SK-N-SH treated with all-trans-retinoic acid at 6 μM for 48 hours (cell line): ENCODE data around the gene PPP6R1.

Experiments used
- ATAC-seq: fragments of 200-7000 bp; cut with Tn5 transposase; 3 replicates; pipeline ENCODE4 v1.9.1; 2020; ENCODE audit warnings: mild to moderate bottlenecking, moderate library complexity
- ARNTL ChIP-seq: fragments of 450-650 bp; formaldehyde crosslinking; IDR thresholded peaks from 2 replicates; pipeline ENCODE4 v1.5.0; 2020; ENCODE audit warnings: low read depth, mild to moderate bottlenecking, moderate library complexity, borderline replicate concordance
- BACH2 ChIP-seq: fragments of 250-450 bp; sonication (Bioruptor Pico); IDR thresholded peaks from 2 replicates; pipeline ENCODE4 v1.9.0; 2021; ENCODE audit warnings: mild to moderate bottlenecking, borderline replicate concordance
- CREB5 ChIP-seq: fragments of 250-450 bp; sonication (Bioruptor Pico); IDR thresholded peaks from 2 replicates; pipeline ENCODE4 v1.5.1; 2020; ENCODE audit warnings: low read depth, mild to moderate bottlenecking, moderate library complexity
- CSDC2 ChIP-seq: fragments of 250-450 bp; sonication (Bioruptor Pico); IDR thresholded peaks from 2 replicates; pipeline ENCODE4 v1.5.0; 2020; ENCODE audit warnings: mild to moderate bottlenecking, moderate library complexity
- CSRNP3 ChIP-seq: fragments of 250-450 bp; sonication (Bioruptor Pico); IDR thresholded peaks from 2 replicates; pipeline ENCODE4 v1.5.1; 2021; ENCODE audit warnings: mild to moderate bottlenecking, moderate library complexity
- ESRRG ChIP-seq: fragments of 250-450 bp; sonication (Bioruptor Pico); IDR thresholded peaks from 2 replicates; pipeline ENCODE4 v1.6.1; 2021; ENCODE audit warnings: mild to moderate bottlenecking
- GLIS3 ChIP-seq: fragments of 250-450 bp; sonication (Bioruptor Pico); IDR thresholded peaks from 2 replicates; pipeline ENCODE4 v1.5.0; 2020; ENCODE audit warnings: mild to moderate bottlenecking, moderate library complexity
- ISL1 ChIP-seq: fragments of 250-450 bp; sonication (Bioruptor Pico); IDR thresholded peaks from 2 replicates; pipeline ENCODE4 v2.1.2; 2022; ENCODE audit warnings: mild to moderate bottlenecking, moderate library complexity
- OSR1 ChIP-seq: fragments of 250-450 bp; sonication (Bioruptor Pico); IDR thresholded peaks from 2 replicates; pipeline ENCODE4 v1.8.0; 2022; ENCODE audit warnings: moderate library complexity, mild to moderate bottlenecking, inconsistent platforms
- PPARA ChIP-seq: fragments of 250-450 bp; sonication (Bioruptor Pico); IDR thresholded peaks from 2 replicates; pipeline ENCODE4 v1.5.0; 2020; ENCODE audit warnings: mild to moderate bottlenecking, borderline replicate concordance
- RARB ChIP-seq: fragments of 250-450 bp; sonication (Bioruptor Pico); IDR thresholded peaks from 2 replicates; pipeline ENCODE4 v1.8.0; 2021; ENCODE audit warnings: mild to moderate bottlenecking, moderate library complexity
- SNAI2 ChIP-seq: fragments of 250-450 bp; sonication (Bioruptor Pico); IDR thresholded peaks from 2 replicates; pipeline ENCODE4 v1.5.0; 2020; ENCODE audit warnings: mild to moderate bottlenecking, moderate library complexity
- TCF4 ChIP-seq: fragments of 250-450 bp; sonication (Bioruptor Pico); IDR thresholded peaks from 2 replicates; pipeline ENCODE4 v1.8.0; 2021; ENCODE audit warnings: mild to moderate bottlenecking, moderate library complexity, borderline replicate concordance
- TOX ChIP-seq: fragments of 250-450 bp; sonication (Bioruptor Pico); IDR thresholded peaks from 2 replicates; pipeline ENCODE4 v1.8.0; 2021; ENCODE audit warnings: mild to moderate bottlenecking, moderate library complexity, borderline replicate concordance
- ZC3H10 ChIP-seq: fragments of 250-450 bp; sonication (Bioruptor Pico); IDR thresholded peaks from 2 replicates; pipeline ENCODE4 v1.5.1; 2021; ENCODE audit warnings: mild to moderate bottlenecking, moderate library complexity
- ZFP3 ChIP-seq: fragments of 250-450 bp; sonication (Bioruptor Pico); IDR thresholded peaks from 2 replicates; pipeline ENCODE4 v1.5.0; 2020; ENCODE audit warnings: mild to moderate bottlenecking, moderate library complexity
- ZFP30 ChIP-seq: fragments of 450-650 bp; formaldehyde crosslinking; IDR thresholded peaks from 2 replicates; pipeline ENCODE4 v1.5.0; 2022; ENCODE audit warnings: mild to moderate bottlenecking, moderate library complexity
- ZNF70 ChIP-seq: fragments of 450-650 bp; formaldehyde crosslinking; IDR thresholded peaks from 2 replicates; pipeline ENCODE4 v1.5.0; 2020; ENCODE audit warnings: mild to moderate bottlenecking, moderate library complexity
- ZNF8 ChIP-seq: fragments of 450-650 bp; formaldehyde crosslinking; IDR thresholded peaks from 2 replicates; pipeline ENCODE4 v1.5.0; 2020; ENCODE audit warnings: mild to moderate bottlenecking, moderate library complexity
- TF ChIP-seq, protein P1 (sequence below): fragments of 250-450 bp; sonication (Bioruptor Pico); IDR thresholded peaks from 2 replicates; pipeline ENCODE4 v1.8.0; 2021; ENCODE audit warnings: low read depth, mild to moderate bottlenecking, moderate library complexity, borderline replicate concordance
- TF ChIP-seq, protein P2 (sequence below): fragments of 250-450 bp; sonication (Bioruptor Pico); IDR thresholded peaks from 2 replicates; pipeline ENCODE4 v1.8.0; 2020; ENCODE audit warnings: mild to moderate bottlenecking, moderate library complexity, borderline replicate concordance

The PPP6R1 gene

DNA sequence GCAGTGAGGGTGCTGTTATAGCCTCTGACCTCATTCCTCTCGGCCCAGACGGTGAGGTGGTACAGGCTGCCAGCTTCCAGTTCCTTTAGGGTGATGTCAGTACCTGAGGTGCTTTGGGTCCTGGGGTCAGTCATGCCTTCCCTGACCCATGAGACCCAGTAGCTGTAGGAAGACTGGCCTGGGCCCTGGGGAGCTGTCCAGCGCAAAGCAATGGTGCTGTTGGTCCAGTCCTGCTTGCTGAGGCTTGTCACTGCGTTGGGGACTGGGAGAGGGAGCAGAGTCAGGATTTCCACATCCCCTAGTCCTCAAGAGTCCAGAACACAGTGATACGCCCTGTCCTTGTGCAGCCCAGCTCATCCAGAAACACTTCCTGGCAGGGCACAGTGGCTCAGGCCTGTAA is 60.2 kb downstream of the PPP6R1 start:
- TF ChIP-seq ZNF70 (CRISPR knock-in tag) (no peak), ISL1 (no peak), ZFP30 (no peak), PPARA (no peak), ZC3H10 (CRISPR knock-in tag) (no peak), ZNF8 (no peak), RARB (no peak), ZFP3 (CRISPR knock-in tag) (no peak), GLIS3 (no peak), TCF4 (no peak), BACH2 (CRISPR knock-in tag) (no peak), SNAI2 (CRISPR knock-in tag) (no peak)
- TF ChIP-seq, protein P1, sequence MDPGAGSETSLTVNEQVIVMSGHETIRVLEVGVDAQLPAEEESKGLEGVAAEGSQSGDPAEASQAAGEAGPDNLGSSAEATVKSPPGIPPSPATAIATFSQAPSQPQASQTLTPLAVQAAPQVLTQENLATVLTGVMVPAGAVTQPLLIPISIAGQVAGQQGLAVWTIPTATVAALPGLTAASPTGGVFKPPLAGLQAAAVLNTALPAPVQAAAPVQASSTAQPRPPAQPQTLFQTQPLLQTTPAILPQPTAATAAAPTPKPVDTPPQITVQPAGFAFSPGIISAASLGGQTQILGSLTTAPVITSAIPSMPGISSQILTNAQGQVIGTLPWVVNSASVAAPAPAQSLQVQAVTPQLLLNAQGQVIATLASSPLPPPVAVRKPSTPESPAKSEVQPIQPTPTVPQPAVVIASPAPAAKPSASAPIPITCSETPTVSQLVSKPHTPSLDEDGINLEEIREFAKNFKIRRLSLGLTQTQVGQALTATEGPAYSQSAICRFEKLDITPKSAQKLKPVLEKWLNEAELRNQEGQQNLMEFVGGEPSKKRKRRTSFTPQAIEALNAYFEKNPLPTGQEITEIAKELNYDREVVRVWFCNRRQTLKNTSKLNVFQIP (CRISPR knock-in tag), result no peak
- TF ChIP-seq, all 23 proteins: peak for 0
- ATAC-seq, result no peak

GRCh38 chr19:55197528-55197927 is 61.3 kb downstream of the PPP6R1 start:
- TF ChIP-seq TCF4 (no peak), TOX (no peak), ZC3H10 (CRISPR knock-in tag) (no peak)
- ATAC-seq, result peak; percentile 80

DNA sequence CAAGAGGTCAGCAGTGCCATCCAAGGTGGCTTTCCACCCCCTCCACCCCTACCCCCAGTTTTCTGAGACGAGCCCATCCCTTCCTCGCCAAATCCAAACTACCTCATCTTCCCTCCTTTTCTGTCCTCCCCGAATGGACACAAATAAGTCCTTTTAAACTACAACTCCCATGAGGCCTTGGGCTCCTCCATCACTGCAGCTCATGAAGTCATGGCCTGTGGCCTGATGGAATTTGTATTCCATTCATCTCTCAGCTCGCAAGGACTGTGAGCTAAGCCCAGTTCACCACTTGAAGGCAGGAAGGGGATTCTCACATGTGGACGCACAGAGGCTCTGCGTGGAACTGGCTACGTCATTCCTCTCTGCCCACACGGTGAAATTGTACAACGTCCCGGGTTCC is 62.0 kb downstream of the PPP6R1 start:
- TF ChIP-seq ZFP30 (no peak), SNAI2 (CRISPR knock-in tag) (no peak), ARNTL (CRISPR knock-in tag) (no peak), GLIS3 (no peak), CREB5 (no peak), ISL1 (no peak), TCF4 (no peak), ZC3H10 (CRISPR knock-in tag) (no peak), PPARA (no peak), TOX (no peak), ESRRG (no peak), CSRNP3 (CRISPR knock-in tag) (no peak), OSR1 (CRISPR knock-in tag) (no peak), RARB (no peak), CSDC2 (CRISPR knock-in tag) (no peak)
- TF ChIP-seq, protein P1 (CRISPR knock-in tag), result no peak
- TF ChIP-seq, protein P2, sequence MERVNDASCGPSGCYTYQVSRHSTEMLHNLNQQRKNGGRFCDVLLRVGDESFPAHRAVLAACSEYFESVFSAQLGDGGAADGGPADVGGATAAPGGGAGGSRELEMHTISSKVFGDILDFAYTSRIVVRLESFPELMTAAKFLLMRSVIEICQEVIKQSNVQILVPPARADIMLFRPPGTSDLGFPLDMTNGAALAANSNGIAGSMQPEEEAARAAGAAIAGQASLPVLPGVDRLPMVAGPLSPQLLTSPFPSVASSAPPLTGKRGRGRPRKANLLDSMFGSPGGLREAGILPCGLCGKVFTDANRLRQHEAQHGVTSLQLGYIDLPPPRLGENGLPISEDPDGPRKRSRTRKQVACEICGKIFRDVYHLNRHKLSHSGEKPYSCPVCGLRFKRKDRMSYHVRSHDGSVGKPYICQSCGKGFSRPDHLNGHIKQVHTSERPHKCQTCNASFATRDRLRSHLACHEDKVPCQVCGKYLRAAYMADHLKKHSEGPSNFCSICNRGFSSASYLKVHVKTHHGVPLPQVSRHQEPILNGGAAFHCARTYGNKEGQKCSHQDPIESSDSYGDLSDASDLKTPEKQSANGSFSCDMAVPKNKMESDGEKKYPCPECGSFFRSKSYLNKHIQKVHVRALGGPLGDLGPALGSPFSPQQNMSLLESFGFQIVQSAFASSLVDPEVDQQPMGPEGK (CRISPR knock-in tag), result no peak
- TF ChIP-seq, all 23 proteins: peak for 0
- ATAC-seq, result peak; percentile 64; the same call in 2 of the 3 replicates

DNA sequence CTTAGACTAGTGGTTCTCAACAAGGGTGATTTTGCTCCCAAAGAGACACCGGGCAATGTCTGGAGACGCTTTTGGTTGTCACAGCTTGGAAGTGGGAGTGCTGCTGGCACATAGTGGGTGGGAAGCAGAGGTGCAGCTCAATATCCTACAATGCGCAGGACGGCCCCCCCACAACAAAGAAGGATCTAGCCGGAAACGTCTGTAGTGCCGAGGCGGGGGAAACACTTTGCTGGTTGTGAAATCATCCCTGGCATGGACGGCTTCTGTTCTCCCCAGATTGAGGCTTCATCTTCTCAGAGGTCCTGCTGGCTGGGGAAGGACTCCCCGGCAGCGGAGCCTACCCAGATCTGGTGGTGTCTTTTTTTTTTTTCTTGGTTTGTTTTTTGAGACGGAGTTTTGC is 65.3 kb downstream of the PPP6R1 start:
- ATAC-seq, result no peak
- TF ChIP-seq CSRNP3 (CRISPR knock-in tag) (no peak), BACH2 (CRISPR knock-in tag) (no peak), TCF4 (no peak), PPARA (no peak), CSDC2 (CRISPR knock-in tag) (no peak), ZFP3 (CRISPR knock-in tag) (no peak), ESRRG (no peak), ZNF70 (CRISPR knock-in tag) (no peak), ZFP30 (no peak), ARNTL (CRISPR knock-in tag) (no peak), CREB5 (no peak)
- TF ChIP-seq, protein P2 (CRISPR knock-in tag), result no peak
- TF ChIP-seq, protein P1 (CRISPR knock-in tag), result no peak
